Right kidney (tissue), 1 donor: Measurements from ENCODE around the gene MUC21.
"Not testable (repeated sequence)": the region's sequence is repeated elsewhere in the genome, so short reads cannot be mapped to it uniquely, and the experiment has no call there.

Source experiments
- DNase-seq: peaks from one replicate; pipeline ENCODE4 v3.0.0-alpha.2; 2016

The MUC21 gene

GRCh38 chr6:31009731-31010130, 26.2 kb downstream of the MUC21 start:
- no peak for DNase-seq

GRCh38 chr6:31010393-31011060, 27.0 kb downstream of the MUC21 start, which contains the start of gene MUC22:
Gene MUC22 (plus strand): TSS chr6:31010474. CDS start chr6:31010707, 233 bp downstream.
- DNase-seq = no peak

DNA sequence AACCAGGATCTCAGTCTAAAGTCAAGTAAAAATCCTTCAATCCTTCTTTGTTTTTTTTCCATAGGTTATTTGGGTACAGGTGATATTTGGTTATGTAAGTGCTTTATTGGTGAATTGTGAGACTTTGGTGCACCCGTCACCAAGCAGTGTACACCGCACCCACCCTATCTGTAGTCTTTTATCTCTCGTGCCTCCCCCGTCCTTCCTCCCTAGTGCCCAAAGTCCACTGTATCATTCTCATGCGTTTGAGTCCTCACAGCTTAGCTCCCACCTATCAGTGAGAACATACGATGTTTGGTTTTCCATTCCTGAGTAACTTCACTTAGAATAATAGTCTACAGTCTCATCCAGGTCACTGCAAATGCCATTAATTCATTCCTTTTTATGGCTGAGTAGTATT, 27.6 kb downstream of the MUC21 start:
- DNase-seq = no peak

GRCh38 chr6:31016659-31017299, 33.3 kb downstream of the MUC21 start:
- DNase-seq = no peak

DNA sequence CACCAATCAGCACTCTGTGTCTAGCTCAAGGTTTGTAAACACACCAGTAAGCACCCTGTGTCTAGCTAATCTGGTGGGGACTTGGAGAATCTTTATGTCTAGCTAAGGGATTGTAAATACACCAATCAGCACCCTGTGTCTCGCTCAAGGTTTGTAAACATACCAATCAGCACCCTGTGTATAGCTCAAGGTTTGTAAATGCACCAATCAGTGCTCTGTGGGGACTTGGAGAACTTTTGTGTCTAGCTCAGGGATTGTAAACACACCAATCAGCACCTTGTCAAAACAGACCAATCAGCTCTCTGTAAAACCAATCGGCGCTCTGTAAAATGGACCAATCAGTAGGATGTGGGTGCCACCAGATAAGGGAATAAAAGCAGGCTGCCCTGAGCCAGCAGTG, 33.9 kb downstream of the MUC21 start:
- not testable (repeated sequence) for DNase-seq

DNA sequence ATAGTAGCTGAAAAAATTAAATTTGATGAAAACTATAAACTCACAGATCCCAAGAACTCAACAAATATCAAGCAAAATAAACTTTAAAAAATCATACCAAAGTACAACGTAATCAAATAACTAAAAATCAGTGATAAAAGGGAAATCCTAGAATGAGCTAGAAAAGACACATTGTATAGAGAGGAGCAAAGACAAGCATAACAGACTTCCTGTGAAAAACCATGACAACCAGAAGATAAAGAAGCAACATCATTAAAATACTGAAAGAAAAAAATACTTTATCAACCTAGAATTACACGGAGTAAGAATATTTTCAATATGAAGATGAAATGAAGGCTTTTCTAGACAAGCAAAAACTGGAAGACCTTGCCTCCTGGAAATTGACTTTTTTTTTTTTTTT, 36.5 kb downstream of the MUC21 start:
- DNase-seq = no peak

DNA sequence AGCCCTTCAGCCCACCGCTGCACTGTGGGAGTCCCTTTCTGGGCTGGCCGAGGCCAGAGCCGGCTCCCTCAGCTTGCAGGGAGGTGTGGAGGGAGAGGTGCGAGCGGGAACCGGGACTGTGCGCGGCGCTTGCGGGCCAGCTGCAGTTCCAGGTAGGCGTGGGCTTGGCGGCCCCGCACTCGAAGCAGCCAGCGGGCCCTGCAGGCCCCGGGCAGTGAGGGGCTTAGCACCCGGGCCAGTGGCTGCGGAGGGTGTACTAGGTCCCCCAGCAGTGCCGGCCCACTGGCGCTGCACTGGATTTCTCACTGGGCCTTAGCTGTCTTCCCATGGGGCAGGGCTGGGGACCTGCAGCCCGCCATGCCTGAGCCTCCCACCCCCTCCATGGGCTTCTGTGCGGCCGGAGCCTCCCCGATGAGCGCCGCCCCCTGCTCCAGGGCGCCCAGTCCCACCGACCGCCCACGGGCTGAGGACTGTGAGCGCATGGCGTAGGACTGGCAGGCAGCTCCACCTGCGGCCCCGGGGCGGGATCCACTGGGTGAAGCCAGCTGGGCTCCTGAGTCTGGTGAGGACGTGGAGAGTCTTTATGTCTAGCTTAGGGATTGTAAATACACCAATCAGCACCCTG, 37.2 kb downstream of the MUC21 start:
- DNase-seq = not testable (repeated sequence)

- DNase-seq = not testable (repeated sequence)
These were observed 38.4 kb downstream of the MUC21 start for GRCh38 chr6:31021705-31022531.

- DNase-seq = no peak
These were observed 42.1 kb downstream of the MUC21 start for GRCh38 chr6:31025595-31025994.

GRCh38 chr6:31031095-31031494, 47.6 kb downstream of the MUC21 start:
- DNase-seq = no peak

DNA sequence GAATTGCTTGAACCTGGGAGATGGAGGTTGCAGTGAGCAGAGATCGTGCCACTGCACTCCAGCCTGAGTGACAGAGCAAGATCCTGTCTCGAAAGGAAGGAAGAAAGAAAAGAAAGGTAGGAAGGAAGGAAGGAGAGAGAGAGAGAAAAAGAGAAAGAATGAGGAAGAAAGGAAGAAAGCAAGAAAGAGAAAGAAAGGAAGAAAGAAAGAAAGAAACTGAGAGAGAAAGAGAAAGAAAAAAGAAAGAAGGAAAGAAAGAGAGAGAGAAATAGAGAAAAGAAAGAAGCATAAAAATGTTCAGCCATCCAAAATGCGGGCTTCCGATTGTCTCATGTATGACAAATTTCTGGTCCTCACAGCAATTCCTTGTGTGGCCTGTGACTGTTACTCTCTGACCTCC, 49.6 kb downstream of the MUC21 start:
- no peak for DNase-seq

DNA sequence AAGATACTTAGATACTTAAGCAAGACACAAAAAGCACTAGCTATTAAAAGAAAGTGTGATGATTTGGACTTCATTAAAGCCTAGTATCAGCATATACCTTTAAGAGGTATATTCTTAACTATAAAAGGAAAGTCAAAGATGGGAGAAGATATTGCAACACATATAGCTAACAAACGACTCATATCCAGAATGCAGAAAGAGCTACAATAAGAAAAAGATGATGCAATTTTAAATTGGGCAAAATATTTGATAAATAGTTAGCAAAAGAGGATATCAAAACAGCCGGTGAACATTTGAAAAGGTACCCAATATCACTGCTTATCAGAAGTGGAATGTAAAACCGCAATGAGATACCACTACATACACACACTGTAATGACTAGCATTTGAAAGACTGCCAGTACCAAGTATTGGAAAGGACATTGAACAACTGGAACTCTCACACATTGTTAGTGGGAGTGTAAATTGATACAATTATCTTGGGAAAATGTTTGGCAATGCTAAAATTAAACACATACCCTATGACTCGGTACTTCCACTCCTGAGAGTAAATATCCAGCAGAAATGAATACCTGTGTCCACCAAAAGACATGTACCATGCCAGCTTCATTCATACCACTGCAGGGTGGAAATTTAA, 52.5 kb downstream of the MUC21 start:
- no peak for DNase-seq

DNA sequence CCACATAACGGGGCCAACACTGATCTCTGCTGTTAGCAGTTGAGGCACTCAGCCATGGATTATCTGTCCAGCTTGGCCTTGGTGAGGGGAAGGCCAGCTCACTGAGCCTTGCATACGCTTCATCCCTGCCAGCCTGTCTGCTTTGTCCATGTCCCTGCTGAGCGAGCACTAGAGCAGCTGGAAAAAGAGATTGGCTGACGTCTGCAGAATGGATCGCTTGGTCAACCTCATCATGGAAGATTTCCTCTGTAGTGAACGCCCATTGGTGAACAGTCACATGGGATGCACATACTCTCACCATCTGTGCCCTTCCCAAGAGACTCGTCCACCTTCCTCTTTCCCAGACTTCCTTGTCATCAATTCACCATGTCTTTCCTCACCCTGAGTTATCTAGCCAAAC, 53.7 kb downstream of the MUC21 start:
- no peak for DNase-seq

GRCh38 chr6:31037682-31038081, 54.2 kb downstream of the MUC21 start:
- no peak for DNase-seq

DNA sequence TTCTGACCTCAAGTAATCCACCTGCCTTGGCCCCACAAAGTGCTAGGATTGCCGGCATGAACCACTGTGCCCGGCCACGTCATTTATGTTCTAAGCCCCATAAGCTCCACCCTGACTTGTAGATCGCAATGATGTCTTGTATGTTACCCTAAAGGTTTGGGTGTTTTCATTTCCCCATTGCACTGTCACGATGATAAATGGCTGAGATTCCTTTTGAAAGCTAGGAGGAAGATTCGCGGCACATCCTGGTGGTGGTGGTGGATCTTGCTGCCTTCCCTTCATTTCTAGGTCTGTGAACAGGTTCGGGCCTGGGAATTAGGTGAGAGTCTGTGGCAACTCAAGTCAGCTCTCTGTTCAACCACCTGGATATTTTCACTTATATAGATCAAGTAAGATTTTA, 55.0 kb downstream of the MUC21 start:
- DNase-seq = no peak
